Measurements from ENCODE around the gene TACC2.
"Not testable (repeated sequence)": the region's sequence is repeated elsewhere in the genome, so short reads cannot be mapped to it uniquely, and the experiment has no call there.

- not testable (repeated sequence) for TF ChIP-seq CTCF, POLR2A (IDR thresholded peaks at IDR 0.05)
Measured at GRCh38 chr10:122203180-122203579, 214.2 kb downstream of the TACC2 start.

All from lower leg skin (tissue), 3 donors.